ENCODE data around the gene LAMA3. TPM values are rescaled to one million over a fixed set of nuclear protein-coding genes. Genes with fewer than 3 reads are reported as not detected.

The LAMA3 gene
- total RNA-seq, 2 donors from 2014 or later: 30.1 to 34.2 TPM

GRCh38 chr18:23969664-23970063 lies 280.4 kb downstream of the LAMA3 start:
- Histone ChIP-seq H3K4me1 (ENCODE audit: control insufficient read depth in 1 of 2, low read depth in 2 of 2) (peaks cover 0 to 11% of the 10 kb centered on the region in 2 donors), H3K9me3 (no peaks in the 10 kb centered on the region), H3K4me3 (no peak overlapping the region), H3K27ac (no peak overlapping the region), H3K27me3 (replicated peaks; ENCODE audit: insufficient read depth) (no peaks in the 10 kb centered on the region), H3K36me3 (no peaks in the 10 kb centered on the region)
- TF ChIP-seq CTCF (IDR thresholded peaks at IDR 0.05): no peak
- ATAC-seq (ENCODE audit: insufficient number of reproducible peaks, low FRiP score, low read depth): no peak
- no peak for DNase-seq (ENCODE audit: low spot score)

- DNase-seq (ENCODE audit: low spot score) (no peak), ATAC-seq (ENCODE audit: insufficient number of reproducible peaks, low FRiP score, low read depth) (no peak)
- TF ChIP-seq CTCF (IDR thresholded peaks at IDR 0.05): no peak
- Histone ChIP-seq H3K27me3 (replicated peaks; ENCODE audit: insufficient read depth) (no peaks in the 10 kb centered on the region), H3K36me3 (no peaks in the 10 kb centered on the region), H3K4me1 (ENCODE audit: control insufficient read depth in 1 of 2, low read depth in 2 of 2) (peaks cover 0 to 5% of the 10 kb centered on the region in 2 donors), H3K4me3 (no peak overlapping the region), H3K27ac (no peak overlapping the region), H3K9me3 (no peaks in the 10 kb centered on the region)
Measured at GRCh38 chr18:23970161-23971096, 281.2 kb downstream of the LAMA3 start.

GRCh38 chr18:23971097-23971440 lies 281.8 kb downstream of the LAMA3 start:
- DNase-seq (ENCODE audit: low spot score) (no peak), ATAC-seq (ENCODE audit: insufficient number of reproducible peaks, low FRiP score, low read depth) (no peak)
- no peak overlapping the region for H3K27ac ChIP-seq

GRCh38 chr18:23971666-23972230 lies 282.5 kb downstream of the LAMA3 start:
- Histone ChIP-seq H3K27ac (no peak overlapping the region), H3K27me3 (replicated peaks; ENCODE audit: insufficient read depth) (no peaks in the 10 kb centered on the region)
- TF ChIP-seq CTCF (IDR thresholded peaks at IDR 0.05): no peak

More at GRCh38 chr18:23971097-23971440, 281.8 kb downstream of the LAMA3 start:
- no peaks in the 10 kb centered on the region for H3K9me3 ChIP-seq
- no peak for TF ChIP-seq CTCF (IDR thresholded peaks at IDR 0.05)
- no peaks in the 10 kb centered on the region for H3K4me1 ChIP-seq (ENCODE audit: control insufficient read depth in 1 of 2, low read depth in 2 of 2)
- H3K27me3 ChIP-seq (replicated peaks; ENCODE audit: insufficient read depth): no peaks in the 10 kb centered on the region
- H3K36me3 ChIP-seq: no peaks in the 10 kb centered on the region
- H3K4me3 ChIP-seq: no peak overlapping the region

GRCh38 chr18:23972453-23972852 lies 283.2 kb downstream of the LAMA3 start:
- Histone ChIP-seq H3K4me1 (ENCODE audit: control insufficient read depth in 1 of 2, low read depth in 2 of 2) (no peaks in the 10 kb centered on the region), H3K4me3 (no peak overlapping the region), H3K27ac (no peak overlapping the region), H3K36me3 (no peaks in the 10 kb centered on the region), H3K9me3 (no peaks in the 10 kb centered on the region), H3K27me3 (replicated peaks; ENCODE audit: insufficient read depth) (no peaks in the 10 kb centered on the region)
- ATAC-seq (ENCODE audit: insufficient number of reproducible peaks, low FRiP score, low read depth): no peak
- DNase-seq (ENCODE audit: low spot score): no peak
- no peak for TF ChIP-seq CTCF (IDR thresholded peaks at IDR 0.05)

More at GRCh38 chr18:23971666-23972230, 282.5 kb downstream of the LAMA3 start:
- Histone ChIP-seq H3K4me3 (no peak overlapping the region), H3K36me3 (no peaks in the 10 kb centered on the region), H3K4me1 (ENCODE audit: control insufficient read depth in 1 of 2, low read depth in 2 of 2) (no peaks in the 10 kb centered on the region), H3K9me3 (no peaks in the 10 kb centered on the region)
- ATAC-seq (ENCODE audit: insufficient number of reproducible peaks, low FRiP score, low read depth) (no peak), DNase-seq (ENCODE audit: low spot score) (no peak)
